Gastroesophageal sphincter (tissue), 3 donors: ENCODE data around the gene CBFA2T2.

Source experiments
- EP300 ChIP-seq: sonication (generic); formaldehyde crosslinking; IDR thresholded peaks from one replicate; pipeline ENCODE4 v1.6.1; 2017; ENCODE audit warnings: antibody characterized with exemption, mild to moderate bottlenecking
- POLR2A ChIP-seq, 2 donors: fragments of 450-650 bp; IDR thresholded peaks; one replicate each; pipeline ENCODE4 v1.6.1; 2017; ENCODE audit warnings: antibody characterized with exemption in 2 of 2, mild to moderate bottlenecking in 2 of 2, moderate library complexity in 1 of 2
- POLR2AphosphoS5 ChIP-seq: sonication (generic); formaldehyde crosslinking; IDR thresholded peaks from one replicate; pipeline ENCODE4 v1.6.1; 2017; ENCODE audit warnings: antibody characterized with exemption
- TF ChIP-seq, protein P1 (sequence below), 4 experiments: fragments of 200-600 bp in 2 of 4; fragments of 450-650 bp in 2 of 4; sonication (generic) in 1 of 4; IDR thresholded peaks; one replicate each; pipeline ENCODE4 v1.5.1; 2017 to 2019; ENCODE audit warnings: antibody characterized with exemption in 4 of 4, mild to moderate bottlenecking in 2 of 4, moderate library complexity in 2 of 4

DNA sequence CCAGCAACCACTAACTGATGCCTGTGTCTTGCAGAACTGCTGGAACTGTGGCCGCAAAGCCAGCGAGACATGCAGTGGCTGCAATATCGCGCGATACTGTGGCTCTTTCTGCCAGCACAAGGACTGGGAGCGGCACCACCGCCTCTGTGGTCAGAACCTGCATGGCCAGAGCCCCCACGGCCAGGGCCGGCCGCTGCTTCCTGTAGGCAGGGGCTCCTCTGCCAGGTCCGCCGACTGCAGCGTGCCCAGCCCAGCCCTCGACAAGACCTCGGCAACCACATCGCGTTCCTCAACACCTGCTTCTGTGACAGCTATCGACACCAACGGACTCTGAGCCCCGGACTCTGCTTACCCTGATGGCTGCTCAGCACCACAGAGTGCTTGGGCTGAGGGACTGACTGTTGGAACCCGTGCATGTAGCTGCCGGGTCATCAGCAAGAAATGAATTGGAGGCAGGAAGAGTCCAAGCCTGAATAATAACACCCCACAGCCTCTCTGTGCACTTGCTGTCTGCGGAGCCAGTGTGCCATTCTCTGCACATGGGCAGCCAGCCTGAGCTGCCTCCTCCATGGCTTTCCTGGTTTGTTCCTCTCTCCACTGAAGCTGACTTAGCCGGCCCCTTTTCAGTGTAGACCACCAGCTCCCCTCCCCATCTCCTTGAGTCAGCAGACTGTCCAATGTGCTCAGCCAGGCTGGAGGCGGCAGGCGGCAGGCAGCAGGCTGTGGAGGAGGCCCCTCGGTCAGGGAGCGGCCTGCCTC lies 154.6 kb downstream of the CBFA2T2 start:
- TF ChIP-seq, protein P1, sequence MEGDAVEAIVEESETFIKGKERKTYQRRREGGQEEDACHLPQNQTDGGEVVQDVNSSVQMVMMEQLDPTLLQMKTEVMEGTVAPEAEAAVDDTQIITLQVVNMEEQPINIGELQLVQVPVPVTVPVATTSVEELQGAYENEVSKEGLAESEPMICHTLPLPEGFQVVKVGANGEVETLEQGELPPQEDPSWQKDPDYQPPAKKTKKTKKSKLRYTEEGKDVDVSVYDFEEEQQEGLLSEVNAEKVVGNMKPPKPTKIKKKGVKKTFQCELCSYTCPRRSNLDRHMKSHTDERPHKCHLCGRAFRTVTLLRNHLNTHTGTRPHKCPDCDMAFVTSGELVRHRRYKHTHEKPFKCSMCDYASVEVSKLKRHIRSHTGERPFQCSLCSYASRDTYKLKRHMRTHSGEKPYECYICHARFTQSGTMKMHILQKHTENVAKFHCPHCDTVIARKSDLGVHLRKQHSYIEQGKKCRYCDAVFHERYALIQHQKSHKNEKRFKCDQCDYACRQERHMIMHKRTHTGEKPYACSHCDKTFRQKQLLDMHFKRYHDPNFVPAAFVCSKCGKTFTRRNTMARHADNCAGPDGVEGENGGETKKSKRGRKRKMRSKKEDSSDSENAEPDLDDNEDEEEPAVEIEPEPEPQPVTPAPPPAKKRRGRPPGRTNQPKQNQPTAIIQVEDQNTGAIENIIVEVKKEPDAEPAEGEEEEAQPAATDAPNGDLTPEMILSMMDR (IDR thresholded peaks at IDR 0.05) = no peak
- TF ChIP-seq POLR2AphosphoS5 (no peak), EP300 (no peak), POLR2A (IDR thresholded peaks at IDR 0.05) (no peak)
